NOMO-1 treated with dmso at 0.1 percent for 144 hours (cell line): ENCODE data around the gene ING5.
"Not testable (repeated sequence)": the region's sequence is repeated elsewhere in the genome, so short reads cannot be mapped to it uniquely, and the experiment has no call there.

Experiments used
- DNase-seq: peaks from one replicate; lab custom pipeline; 2025; ENCODE audit not compliant: unreplicated experiment; lab: John Stamatoyannopoulos, UW

The ING5 gene

GRCh38 chr2:241736111-241736510 lies 34.3 kb downstream of the ING5 start:
- no peak for DNase-seq

GRCh38 chr2:241738040-241738686 lies 36.3 kb downstream of the ING5 start:
- no peak for DNase-seq

- DNase-seq = no peak
Observed at GRCh38 chr2:241739177-241739576, 37.3 kb downstream of the ING5 start.

- DNase-seq = no peak
Observed at GRCh38 chr2:241739651-241740050, 37.8 kb downstream of the ING5 start.

- no peak for DNase-seq
Observed at GRCh38 chr2:241741016-241741415, 39.2 kb downstream of the ING5 start.

GRCh38 chr2:241742320-241742939 lies 40.6 kb downstream of the ING5 start:
- no peak for DNase-seq

GRCh38 chr2:241743008-241743407 lies 41.2 kb downstream of the ING5 start:
- not testable (repeated sequence) for DNase-seq

GRCh38 chr2:241743620-241744019 lies 41.8 kb downstream of the ING5 start:
- no peak for DNase-seq

GRCh38 chr2:241744028-241744754 lies 42.4 kb downstream of the ING5 start:
- DNase-seq = no peak

- DNase-seq = no peak
Observed at GRCh38 chr2:241745276-241745675, 43.4 kb downstream of the ING5 start.

GRCh38 chr2:241746084-241746483 lies 44.2 kb downstream of the ING5 start:
- DNase-seq = no peak

- DNase-seq = no peak
Observed at GRCh38 chr2:241748468-241749256, 46.8 kb downstream of the ING5 start.

GRCh38 chr2:241750076-241750840 lies 48.4 kb downstream of the ING5 start:
- no peak for DNase-seq

GRCh38 chr2:241751152-241751551 lies 49.3 kb downstream of the ING5 start:
- DNase-seq = no peak

- DNase-seq = no peak
Observed at GRCh38 chr2:241751776-241752175, 49.9 kb downstream of the ING5 start.

- DNase-seq = no peak
Observed at GRCh38 chr2:241752253-241752652, 50.4 kb downstream of the ING5 start.

- DNase-seq = no peak
Observed at GRCh38 chr2:241752689-241753276, 50.9 kb downstream of the ING5 start.

GRCh38 chr2:241753493-241753892 lies 51.7 kb downstream of the ING5 start:
- no peak for DNase-seq

- no peak for DNase-seq
Observed at GRCh38 chr2:241754042-241754441, 52.2 kb downstream of the ING5 start.

- no peak for DNase-seq
Observed at GRCh38 chr2:241755166-241755565, 53.3 kb downstream of the ING5 start.
